HG03354 (cell line): ENCODE data around the gene NKPD1.

Source experiments
- ATAC-seq: cut with Tn5 transposase; IDR thresholded peaks from one replicate; pipeline ENCODE4 v1.9.1; 2021; ENCODE audit warnings: mild to moderate bottlenecking; ENCODE audit not compliant: unreplicated experiment, poor library complexity, severe bottlenecking

The NKPD1 gene

DNA sequence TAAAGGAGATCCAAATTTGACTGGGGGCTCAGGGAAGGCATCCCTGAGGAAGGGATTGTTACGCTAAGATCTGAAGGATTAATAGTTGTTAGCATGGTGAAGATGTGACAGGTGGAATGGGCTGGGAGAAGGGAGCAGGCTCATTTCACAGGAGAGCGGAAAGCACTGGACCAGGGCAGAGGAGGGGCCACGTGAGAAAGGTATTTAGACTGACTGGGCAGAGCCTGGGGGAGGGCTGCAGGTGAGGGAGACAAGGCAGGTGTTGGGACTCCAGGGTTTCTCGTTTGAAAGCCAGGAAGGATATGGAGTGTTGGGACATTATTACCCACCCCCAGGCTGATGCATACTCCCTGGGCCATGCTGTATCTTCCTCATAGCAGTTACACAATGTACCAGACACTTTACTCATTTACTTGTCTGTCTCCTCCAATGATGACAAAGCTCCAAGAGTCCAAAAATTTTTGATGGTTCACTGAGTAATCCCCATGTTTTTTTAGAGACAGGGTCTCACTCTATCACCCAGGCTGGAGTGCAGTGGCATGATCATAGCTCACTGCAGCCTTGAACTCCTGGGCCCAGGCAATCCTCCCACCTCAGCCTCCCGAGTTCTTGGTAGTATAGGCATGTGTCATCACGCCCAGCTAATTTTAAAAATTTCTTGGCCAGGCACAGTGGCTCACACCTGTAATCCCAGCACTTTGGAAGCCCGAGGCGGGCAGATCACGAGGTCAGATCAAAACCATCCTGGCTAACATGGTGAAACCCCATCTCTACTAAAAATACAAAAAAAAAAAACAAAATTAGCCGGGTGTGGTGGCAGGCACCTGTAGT lies 14.9 kb upstream of the NKPD1 start:
- no peak for ATAC-seq

DNA sequence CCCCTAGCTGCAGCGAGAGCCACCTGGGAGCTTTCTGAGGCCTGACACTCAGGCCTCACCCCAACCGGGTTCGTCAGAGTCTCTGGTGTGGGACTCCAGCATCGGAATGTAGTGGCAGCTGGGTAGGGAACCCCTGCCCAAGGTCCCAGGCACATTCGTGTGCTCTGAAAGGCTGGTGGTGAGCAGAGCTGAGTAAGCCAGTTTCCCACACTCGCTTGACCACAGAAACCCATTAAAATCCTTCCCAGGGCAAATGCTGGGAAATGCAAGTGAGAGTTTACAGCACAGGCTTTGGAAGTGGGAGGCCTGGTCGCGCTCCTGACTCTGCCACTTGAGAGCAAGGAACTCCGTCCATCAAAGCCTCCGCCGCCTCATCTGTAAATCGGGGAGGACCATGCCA lies 13.0 kb upstream of the NKPD1 start:
- no peak for ATAC-seq

DNA sequence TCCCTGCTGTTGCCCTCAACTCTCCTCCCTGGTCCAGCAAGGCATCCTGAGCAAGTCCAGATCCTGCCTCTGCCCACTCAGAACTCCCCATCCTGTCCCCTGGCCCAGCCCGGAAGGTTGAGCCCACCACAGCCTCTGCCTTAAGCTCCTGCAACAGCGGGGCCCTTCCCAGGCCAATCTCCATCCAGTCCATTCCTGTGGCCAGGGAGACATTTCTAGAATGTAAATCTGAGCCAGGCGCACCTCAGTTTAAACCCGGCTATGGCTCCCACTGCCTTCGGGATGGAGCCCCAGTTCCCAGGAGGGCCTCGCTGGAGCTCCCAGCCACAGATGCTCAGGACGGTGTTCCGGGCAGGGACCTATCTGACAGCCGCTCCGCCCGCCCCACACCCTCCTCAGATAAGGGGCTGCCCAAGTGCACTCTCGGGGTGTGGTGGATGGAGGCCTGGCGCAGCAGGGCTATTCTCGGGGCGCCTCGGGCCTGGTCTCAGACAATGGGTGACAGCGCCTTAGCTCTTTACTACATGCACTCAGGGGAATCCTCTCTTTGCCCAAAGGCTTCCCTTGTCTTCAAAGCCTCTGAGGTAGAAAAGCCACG lies 11.9 kb upstream of the NKPD1 start:
- no peak for ATAC-seq

DNA sequence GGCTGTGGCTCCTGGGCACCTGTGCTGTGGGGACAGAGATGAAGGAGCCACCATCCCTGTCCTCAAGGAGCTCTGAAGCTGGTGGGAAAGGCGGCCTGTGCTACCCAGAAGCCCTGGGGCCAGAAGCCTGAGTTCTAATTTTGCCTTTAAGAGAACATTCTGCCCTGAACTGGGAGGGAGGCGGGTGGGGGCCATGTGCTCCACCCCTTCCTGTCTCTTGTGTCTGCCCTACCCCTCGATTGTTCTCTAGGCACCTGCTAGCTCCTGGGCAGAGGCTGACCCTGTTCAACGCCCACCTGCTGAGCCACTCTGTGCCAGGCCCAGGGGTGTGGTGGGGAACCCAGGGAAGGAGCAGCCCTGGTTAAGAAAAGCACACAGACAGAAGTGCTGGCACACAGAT lies 11.4 kb upstream of the NKPD1 start:
- no peak for ATAC-seq

DNA sequence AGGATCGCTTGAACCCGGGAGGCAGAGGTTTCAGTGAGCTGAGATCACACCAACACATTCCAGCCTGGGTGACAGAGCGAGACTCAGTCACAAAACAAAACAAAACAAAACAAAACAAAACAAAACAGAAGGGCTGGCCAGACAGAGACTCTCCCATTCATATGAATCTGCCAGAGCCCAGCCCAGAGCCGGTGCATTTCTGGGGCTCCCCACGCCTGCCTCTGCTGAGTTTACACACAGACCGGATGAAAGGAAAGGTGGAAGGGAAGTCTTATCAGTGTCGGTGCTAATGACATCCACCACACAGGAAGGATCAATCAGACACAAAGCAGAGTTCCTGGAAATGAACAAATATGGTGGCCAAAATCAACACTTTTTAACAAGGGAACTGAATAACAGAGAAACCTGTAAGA lies 10.4 kb upstream of the NKPD1 start:
- no peak for ATAC-seq

DNA sequence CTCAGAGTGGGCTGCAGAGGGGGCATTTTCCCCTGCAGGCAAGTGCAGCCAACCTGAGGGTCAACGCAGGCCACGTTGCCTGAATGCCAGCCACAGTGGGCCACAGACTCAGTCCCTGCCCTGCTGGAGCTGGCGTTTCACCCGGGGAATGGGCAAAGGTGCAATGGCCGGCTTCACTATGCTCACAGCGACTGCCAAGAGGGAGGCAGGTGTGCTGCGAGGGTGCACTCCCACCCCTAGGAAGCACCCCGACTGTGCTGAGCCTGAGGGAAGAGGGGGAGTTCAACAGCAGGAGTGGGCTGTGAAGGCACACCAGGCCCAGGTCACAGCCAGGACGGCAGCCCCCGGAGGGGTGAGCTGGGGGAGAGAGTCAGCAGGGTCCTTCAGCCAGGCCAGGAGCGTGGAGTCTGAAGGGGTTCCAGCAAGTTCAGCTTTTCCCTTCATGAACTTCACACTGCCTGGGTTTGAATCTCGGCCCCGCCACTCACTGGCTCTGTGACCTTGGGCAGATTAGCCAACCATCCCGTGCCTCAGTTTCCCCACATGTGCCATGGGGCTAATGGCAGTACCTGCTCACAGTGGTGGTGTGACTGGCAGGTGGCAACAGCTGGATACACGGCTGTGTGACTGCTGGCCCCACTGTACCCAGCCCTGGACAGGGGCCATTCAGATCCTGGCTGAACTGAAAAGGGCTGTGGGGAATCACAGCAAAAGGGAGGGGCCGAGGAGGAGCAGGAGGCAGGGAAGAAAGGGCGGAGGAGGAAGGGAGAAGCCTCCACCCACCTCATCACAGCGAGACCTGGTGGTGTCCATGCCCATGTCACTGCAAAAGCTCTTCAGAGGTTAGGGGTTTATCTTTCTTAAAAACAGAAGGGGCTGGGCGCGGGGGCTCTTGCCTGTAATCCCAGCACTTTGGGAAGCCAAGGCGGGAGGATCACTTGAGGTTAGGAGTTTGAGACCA lies 9.6 kb upstream of the NKPD1 start:
- ATAC-seq: no peak

DNA sequence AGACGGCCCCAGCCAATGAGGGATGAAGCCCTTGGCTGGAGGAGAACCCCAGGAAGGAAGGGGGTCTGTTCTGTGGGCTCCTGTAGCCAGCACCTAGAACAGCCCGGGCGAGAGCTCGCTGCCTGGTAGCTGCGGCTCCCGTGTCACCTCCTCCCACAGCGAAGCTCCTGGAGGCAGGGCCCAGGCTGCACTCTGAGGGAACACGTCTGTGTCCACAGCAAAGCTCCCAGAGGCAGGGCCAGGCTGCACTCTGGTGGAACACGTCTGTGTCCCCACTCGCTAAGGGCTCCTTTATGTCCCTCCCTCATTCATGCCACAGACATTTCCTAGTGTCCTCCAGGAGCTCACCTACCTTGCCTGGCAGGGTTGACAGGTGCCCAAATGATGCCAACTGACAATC lies 8.8 kb upstream of the NKPD1 start:
- ATAC-seq: no peak

DNA sequence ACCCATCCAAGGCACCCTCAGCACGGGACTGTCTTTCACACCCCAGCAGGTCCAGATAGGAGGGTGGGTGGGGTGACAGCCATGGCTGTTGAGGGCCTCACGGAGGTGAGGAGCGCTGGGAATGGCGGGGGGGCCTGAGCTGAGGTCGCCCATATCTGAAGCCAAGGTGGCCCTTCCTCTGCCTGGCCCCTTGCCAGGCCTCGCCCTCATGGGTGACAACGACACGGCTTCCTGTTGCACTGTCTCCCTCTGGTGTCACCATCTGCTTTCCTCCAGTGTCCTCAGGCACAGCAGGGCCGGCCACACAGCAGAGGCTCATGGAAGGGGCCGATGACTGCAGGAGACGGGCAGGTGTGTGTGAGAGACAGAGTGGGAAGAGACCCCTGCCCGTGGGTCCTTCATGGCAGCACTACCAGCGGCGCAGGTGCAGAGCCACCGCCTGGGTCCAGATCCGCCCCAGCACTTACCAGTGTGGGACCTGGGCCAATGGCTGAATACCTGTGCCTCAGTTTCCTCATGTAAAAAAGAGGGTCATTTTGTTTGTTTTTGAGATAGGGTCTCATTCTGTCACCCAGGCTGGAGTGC lies 8.1 kb upstream of the NKPD1 start:
- no peak for ATAC-seq

DNA sequence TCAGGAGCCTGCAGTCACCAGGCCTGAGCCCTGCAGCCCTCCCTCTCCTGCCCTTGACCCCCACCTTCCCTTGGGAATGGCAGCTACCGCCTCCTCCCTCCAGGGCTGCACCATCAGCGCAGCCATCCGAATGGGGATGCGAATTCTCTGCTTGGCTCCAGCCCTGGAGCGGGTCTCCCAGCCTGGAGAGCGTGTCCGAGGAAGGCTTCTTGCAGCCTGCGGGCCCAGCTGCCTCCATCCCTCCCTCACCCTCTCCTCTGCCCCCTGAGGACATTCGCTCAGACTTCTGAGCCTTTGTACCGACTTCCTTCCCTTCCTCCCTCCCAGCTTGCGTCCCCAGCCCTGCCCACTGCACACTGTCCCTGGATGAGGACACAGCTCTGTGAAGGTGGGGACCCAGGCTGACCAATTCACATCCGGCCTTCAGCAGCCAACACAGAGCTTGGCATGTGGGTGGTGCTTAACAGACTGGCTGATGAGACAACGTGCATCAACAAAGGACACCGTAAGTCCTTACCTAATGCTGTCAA lies 6.0 kb upstream of the NKPD1 start:
- no peak for ATAC-seq

DNA sequence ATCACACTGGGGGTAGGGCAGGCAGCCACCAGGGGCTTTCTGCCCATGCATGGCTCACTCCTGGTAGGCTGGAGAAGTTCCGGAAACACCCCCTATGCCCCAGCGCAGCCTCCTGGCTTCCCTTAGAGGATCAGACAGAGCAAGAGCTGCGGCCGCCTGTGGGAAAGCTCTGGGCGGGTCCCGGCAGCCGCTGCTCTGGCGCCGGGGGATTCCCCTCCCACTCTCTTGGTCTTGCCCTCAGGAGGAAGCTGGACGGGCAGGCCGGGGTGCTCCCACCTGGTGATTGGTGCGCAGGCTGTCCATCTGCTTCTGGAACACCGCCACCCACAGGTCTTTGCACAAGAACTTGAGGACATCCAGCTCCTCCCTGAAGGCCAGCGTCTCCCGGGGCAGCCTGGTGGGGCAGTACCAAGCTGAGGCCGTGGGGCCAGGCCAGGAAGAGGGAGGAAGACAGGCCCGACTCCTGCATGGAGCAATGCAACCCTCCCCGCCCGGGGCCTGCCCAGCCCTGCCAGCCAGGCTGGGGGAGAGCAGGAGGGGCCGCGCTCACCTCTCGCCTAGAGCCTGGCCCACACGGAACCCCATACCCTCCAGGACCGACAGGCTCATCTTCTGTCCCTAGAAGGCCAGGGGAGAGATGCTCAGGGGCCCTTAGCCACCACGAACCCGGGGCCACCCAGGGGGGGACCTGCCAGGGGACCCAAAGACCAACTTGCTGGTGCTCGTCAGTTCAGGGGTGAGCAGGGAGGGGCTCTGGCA lies 4.0 kb upstream of the NKPD1 start:
- ATAC-seq: peak; percentile 63

DNA sequence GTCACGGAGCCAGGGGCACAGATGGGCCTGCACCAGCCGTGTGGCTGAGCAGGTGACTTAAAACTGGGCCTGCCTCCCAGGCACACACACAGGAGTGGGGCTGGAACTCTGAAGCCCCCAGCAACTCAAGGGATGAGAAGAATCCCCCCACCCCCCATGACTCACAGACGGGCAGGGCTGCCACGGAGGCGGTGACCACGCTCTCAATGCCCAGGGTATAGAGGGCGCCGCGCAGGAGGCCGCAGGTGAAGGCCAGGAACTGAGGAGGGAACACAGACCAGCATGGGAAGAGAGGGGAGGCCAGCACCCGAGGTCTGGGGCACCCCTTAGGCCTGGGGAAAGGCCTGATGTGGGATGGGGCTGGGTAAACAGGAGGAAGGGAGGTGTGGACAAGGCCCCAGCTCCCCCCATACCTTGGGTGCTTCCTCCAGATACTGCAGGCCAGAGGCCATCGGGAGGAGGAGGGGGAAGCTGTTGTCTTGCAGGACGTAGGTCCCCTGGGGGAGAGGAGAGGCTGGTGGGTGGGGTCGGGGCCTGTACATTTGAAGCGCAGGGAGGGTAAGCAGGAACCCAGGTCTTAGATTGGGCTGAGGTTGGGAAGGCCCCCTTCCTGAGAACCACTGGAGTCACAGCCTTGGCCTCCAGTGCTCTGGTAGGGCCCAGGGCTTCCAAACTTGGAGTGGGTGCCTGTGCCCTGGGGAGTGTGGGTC lies 3.1 kb upstream of the NKPD1 start:
- ATAC-seq: no peak

DNA sequence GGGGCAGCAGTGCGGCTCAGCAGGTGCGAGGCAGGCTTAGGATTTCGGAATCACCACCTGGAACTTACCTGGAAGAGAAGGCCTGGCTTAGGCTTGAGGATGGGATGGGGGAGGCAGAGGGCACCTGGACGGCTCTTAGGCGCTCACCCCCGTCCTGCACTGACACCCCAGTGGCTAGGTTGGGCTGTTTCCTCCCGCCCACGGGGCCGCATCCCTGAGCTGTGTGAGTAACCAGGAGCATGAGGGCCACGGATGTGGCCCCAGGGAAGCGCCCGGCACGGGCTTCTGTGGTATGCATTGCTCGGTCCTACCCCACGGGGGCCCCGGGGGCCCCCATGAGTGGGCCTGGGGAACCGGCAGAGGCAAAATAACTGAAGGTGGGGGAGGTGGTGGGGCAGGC lies 2.4 kb upstream of the NKPD1 start:
- no peak for ATAC-seq

DNA sequence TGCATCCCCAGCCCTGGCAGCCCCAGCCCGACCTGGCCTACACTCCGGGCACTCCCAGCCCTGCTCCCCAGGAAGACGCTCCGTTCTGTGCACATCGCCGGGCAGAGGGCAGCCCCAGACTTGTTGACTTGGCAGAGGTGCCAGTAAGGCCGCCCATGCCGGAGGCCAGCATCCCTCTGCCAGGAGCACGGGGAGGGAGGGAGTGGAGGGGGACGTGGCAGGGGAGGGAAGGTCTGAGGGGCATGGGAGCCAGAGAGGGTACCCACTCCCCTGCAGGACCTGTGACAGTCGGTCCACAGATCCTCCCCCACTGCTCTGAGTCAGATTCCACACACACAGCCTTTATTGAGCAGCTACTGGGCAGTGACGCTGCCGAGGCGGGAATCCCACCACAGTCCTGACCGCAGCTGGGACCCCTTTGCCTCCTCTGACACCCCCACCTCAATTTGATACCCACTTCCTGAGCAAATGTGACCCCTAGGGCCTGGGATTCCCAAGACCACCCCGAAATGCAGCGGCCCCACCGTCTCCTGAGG lies 1.9 kb upstream of the NKPD1 start:
- ATAC-seq: no peak

DNA sequence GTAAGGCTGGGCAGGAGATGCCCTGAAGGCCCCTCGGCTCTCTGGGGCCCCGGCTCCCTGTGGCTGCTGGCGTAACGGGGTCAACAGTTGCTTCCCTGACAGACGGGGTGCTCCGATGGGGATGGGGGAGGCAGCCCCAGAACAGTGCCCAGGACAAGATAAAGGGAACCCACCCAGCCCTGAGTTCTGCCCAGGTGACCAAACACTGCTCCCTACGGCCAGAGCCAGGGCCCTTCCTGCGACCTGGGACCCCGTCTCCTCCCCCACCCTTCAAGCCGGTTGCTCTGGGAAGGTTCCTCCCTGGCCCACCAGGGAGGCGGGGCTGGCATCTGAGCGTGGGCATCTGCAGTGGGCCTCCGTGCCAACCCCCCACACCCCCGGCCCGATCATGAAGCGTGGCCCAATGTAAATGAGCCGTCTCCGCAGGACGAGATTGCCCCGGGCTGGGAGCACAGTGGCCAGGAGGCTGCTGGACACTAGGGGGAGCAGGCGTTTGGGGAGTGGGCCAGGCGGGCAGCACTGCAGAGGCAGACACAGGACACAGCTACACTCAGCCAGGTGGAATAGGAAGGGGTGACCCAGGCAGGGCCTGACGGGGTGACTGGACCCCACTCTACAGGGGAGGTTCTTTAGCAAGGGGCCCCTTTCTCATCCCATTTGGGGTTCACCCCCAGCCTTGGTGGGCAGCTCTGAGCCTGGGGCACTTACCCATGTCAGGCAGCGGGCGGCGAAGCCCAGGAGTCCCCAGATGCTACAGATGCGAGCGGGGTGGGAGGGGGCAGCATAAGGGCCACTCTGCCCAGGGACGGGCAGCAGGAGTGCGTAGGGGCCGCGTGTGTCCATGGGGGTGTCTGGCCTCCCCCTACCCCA lies 1.2 kb upstream of the NKPD1 start:
- no peak for ATAC-seq

DNA sequence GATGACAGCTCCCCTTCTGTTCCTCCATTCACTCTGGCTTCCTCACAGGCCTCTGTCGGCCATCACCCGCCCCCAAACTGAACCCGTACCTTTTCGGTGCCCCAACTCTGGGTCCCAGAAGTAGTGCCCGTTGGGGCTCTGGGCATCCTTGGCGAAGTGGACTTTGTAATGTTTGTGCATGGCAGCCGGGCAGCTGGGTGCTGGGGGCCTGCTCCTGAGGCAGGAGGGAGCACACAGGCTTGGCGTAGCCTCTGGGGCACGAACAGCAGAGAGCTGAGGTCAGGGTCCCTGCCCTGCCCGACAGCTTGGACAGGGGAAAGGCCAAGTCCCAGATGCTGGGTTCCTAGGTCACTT lies 834 bp downstream of the NKPD1 start:
- no peak for ATAC-seq

DNA sequence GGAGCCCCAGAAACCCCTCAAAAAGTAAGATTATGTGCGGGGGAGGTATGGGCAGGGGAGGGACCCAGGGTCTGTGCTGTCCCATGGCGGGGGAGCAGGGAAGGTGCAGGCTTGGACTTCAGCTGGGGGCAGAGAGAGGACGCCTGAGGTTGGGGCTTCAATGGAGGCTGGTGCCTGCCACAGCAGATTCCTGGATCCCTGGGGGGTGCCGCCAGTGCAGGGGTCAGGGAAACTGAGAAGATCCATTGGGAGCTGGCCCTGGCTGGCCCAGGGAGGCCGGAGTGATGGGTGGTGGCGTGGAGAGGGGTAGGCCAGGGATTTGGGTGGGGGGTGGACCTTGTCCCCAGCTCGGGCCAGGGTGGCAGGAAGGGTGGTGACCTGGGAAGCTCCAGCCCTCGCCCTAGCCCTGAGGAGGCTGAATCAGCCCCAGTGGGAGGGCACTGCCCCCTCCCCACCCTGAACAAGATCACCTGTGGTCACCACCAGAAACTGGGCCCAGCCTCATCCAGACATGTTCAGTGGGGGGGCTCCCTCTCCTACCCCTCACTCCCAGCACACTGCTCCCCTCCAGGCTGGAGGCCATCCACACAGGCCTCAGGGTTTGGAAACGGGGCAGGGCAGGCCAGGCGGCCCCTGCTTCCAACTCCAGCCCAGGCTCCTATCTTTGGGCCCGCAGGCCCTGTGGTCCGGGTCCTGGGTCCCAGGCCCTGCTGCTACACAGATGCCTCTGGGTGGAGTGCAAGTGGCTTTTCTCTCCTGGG lies 1.4 kb downstream of the NKPD1 start:
- ATAC-seq: no peak
